Mucosa of rectum (tissue), 2 donors: ENCODE results near the gene GALNT9.
"Not testable (repeated sequence)": the region's sequence is repeated elsewhere in the genome, so short reads cannot be mapped to it uniquely, and the experiment has no call there.

Experiments
- H3K27ac ChIP-seq, 2 donors: one replicate each; pipeline ENCODE4 v1.7.0; 2013; ENCODE audit warnings: inconsistent platforms in 2 of 2, low read depth in 2 of 2, low read length in 2 of 2
- H3K27me3 ChIP-seq, 2 donors: one replicate each; pipeline ENCODE4 v1.7.0; 2013; ENCODE audit warnings: low read length in 2 of 2; ENCODE audit not compliant: control insufficient read depth in 2 of 2, insufficient read depth in 2 of 2
- H3K36me3 ChIP-seq, 2 donors: one replicate each; pipeline ENCODE4 v1.7.0; 2013; ENCODE audit warnings: low read length in 2 of 2; ENCODE audit not compliant: control insufficient read depth in 2 of 2, insufficient read depth in 2 of 2
- H3K4me1 ChIP-seq, 2 donors: one replicate each; pipeline ENCODE4 v1.7.0; 2013; ENCODE audit warnings: low read length in 2 of 2, mild to moderate bottlenecking in 1 of 2; ENCODE audit not compliant: control insufficient read depth in 2 of 2, insufficient read depth in 2 of 2
- H3K4me3 ChIP-seq, 2 donors: one replicate each; pipeline ENCODE4 v1.7.0; 2013; ENCODE audit warnings: low read length in 2 of 2
- H3K9ac ChIP-seq, 2 donors: one replicate each; pipeline ENCODE4 v1.7.0; 2013; ENCODE audit warnings: low read length in 2 of 2, low read depth in 1 of 2, mild to moderate bottlenecking in 1 of 2
- H3K9me3 ChIP-seq, 2 donors: one replicate each; pipeline ENCODE4 v1.7.0; 2013; ENCODE audit warnings: low read length in 2 of 2; ENCODE audit not compliant: control insufficient read depth in 2 of 2
- donor health status: healthy.
- donor health status: Normal muscosa, but diverticular disease.

The GALNT9 gene

GRCh38 chr12:132227782-132228475 is 101.5 kb downstream of the GALNT9 start:
- Histone ChIP-seq H3K9me3 (no peaks in the 10 kb centered on the region), H3K4me3 (no peak overlapping the region), H3K27me3 (peaks cover 0 to 2% of the 10 kb centered on the region in 2 donors), H3K4me1 (no peaks in the 10 kb centered on the region), H3K36me3 (no peaks in the 10 kb centered on the region), H3K27ac (no peak overlapping the region), H3K9ac (no peak overlapping the region)

DNA sequence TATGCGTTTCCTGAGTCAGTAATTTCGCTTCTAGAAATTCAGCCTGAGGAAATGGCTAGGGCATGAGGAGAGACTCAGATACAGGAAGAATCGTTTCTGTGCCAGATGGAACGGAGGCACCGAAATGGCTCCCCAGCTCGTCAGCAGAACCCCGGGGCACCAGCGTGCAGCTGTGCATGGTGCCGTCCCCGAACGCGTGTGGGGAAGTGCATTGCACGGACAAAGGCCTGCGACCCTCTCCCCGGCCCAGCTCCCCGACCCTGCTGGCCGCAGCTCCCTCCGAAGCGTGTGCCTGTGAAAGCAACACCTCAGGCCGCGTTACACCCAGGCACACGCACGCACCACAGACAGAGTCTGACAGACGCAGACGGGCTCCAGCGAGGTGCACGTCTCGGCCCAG is 102.3 kb downstream of the GALNT9 start:
- H3K27ac ChIP-seq, result no peak overlapping the region
- no peaks in the 10 kb centered on the region for H3K9me3 ChIP-seq
- H3K27me3 ChIP-seq, result peaks cover 0 to 2% of the 10 kb centered on the region in 2 donors
- no peaks in the 10 kb centered on the region for H3K4me1 ChIP-seq
- no peak overlapping the region for H3K4me3 ChIP-seq
- no peak overlapping the region for H3K9ac ChIP-seq
- no peaks in the 10 kb centered on the region for H3K36me3 ChIP-seq

DNA sequence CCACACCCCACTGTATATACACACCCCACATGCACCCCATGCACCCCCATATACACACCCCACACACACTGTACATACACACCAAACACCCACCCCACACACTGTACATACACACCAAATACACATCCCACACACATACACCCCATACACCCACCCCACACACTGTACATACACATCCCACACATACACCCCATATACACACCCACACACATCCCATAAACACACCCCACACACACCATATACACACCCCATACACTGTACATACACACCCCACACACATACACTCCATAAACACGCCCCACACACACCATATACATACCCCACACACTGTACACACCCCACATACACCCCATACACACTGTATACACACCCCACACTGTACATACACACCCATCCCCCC is 102.8 kb downstream of the GALNT9 start:
- Histone ChIP-seq H3K27me3 (peaks cover 0 to 2% of the 10 kb centered on the region in 2 donors), H3K9me3 (no peaks in the 10 kb centered on the region), H3K27ac (no peak overlapping the region), H3K4me3 (no peak overlapping the region), H3K4me1 (no peaks in the 10 kb centered on the region), H3K36me3 (no peaks in the 10 kb centered on the region), H3K9ac (no peak overlapping the region)

DNA sequence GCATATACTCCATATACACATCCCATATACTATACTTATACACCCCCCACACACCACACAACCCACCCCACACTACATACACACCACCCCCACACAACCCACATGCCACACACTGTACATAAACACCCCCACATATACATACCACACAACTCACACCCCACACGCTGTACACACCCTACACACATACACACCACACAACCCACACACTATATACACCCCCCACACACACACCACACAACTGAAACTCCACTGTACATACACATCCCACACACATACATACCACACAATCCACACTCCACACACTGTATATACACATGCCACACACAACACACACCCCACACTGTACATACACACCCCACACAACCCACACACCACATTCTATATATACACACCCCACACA is 104.2 kb downstream of the GALNT9 start:
- Histone ChIP-seq H3K4me1 (no peaks in the 10 kb centered on the region), H3K4me3 (no peak overlapping the region), H3K27ac (no peak overlapping the region), H3K36me3 (no peaks in the 10 kb centered on the region), H3K9ac (no peak overlapping the region), H3K9me3 (no peaks in the 10 kb centered on the region), H3K27me3 (peaks cover 0 to 2% of the 10 kb centered on the region in 2 donors)

- no peaks in the 10 kb centered on the region for H3K4me1 ChIP-seq
- H3K4me3 ChIP-seq, result no peak overlapping the region
- no peak overlapping the region for H3K9ac ChIP-seq
- H3K36me3 ChIP-seq, result no peaks in the 10 kb centered on the region
- no peak overlapping the region for H3K27ac ChIP-seq
- no peaks in the 10 kb centered on the region for H3K9me3 ChIP-seq
- H3K27me3 ChIP-seq, result peaks cover 2 to 3% of the 10 kb centered on the region in 2 donors
Observed at GRCh38 chr12:132224484-132224883, 104.9 kb downstream of the GALNT9 start.

- Histone ChIP-seq H3K4me1 (no peaks in the 10 kb centered on the region), H3K4me3 (no peak overlapping the region), H3K36me3 (no peaks in the 10 kb centered on the region), H3K9ac (no peak overlapping the region), H3K27me3 (peaks cover 0 to 11% of the 10 kb centered on the region in 2 donors), H3K9me3 (no peaks in the 10 kb centered on the region), H3K27ac (no peak overlapping the region)
Observed at GRCh38 chr12:132222808-132223173, 106.6 kb downstream of the GALNT9 start.

DNA sequence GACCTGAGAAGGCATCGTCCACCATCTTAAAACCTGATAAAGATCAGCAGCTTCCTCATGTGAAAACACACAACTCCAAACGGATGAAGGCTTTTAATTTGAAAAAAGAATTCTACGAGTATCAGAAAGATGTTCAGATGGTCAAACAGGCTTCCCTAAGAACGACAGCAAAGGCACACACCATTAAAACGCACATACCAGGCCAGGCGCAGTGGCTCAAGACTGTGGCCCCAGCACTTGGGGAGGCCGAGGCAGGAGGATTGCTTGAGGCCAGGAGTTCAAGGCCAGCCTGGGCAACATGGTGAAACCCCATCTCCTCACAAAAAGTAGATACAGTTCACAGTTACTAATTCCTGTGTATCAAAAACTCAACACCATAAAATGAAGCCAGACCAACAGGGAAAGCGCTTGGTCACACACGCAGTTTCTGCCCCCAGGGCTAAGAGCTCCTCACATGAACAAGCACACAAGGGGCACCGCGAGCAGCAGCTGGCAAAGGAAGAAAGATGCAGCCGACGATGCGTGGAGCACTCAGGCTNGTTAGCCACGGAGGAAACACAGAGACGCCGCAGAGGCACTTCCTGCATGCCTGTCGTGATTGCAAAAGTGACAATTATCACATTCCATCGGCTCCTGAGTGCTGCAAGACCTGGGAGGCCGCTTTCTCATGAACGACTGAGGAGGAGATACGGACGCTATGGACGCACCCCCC is 107.1 kb downstream of the GALNT9 start:
- H3K27me3 ChIP-seq, result peaks cover 0 to 11% of the 10 kb centered on the region in 2 donors
- H3K36me3 ChIP-seq, result no peaks in the 10 kb centered on the region
- no peaks in the 10 kb centered on the region for H3K4me1 ChIP-seq
- H3K4me3 ChIP-seq, result no peak overlapping the region
- H3K9me3 ChIP-seq, result no peaks in the 10 kb centered on the region
- H3K9ac ChIP-seq, result no peak overlapping the region
- H3K27ac ChIP-seq, result no peak overlapping the region

- not testable (repeated sequence) for H3K9ac ChIP-seq, H3K4me1 ChIP-seq, H3K36me3 ChIP-seq, H3K9me3 ChIP-seq, H3K4me3 ChIP-seq, H3K27ac ChIP-seq
- peaks cover 0 to 11% of the 10 kb centered on the region in 2 donors for H3K27me3 ChIP-seq
Observed at GRCh38 chr12:132219761-132220160, 109.6 kb downstream of the GALNT9 start.

DNA sequence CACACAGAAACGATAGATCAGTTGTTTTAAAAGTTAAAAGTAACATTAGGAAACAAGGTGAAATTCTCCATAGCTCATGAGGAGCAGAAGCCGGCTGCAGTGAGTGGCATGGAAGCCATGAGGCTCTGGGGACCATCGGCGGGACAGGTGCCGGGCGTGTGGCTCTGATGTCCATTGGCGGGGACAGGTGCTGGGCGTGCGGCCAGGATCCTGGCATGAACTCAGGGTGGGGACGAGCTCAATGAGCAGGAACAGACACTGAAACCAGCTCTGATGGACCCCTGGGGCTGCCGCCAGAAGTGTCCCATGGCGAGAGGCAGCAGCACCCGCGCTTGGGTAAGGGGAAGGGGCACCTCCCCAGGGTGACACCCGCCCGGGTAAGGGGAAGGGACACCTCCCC is 110.1 kb downstream of the GALNT9 start:
- Histone ChIP-seq H3K9ac (no peak overlapping the region), H3K36me3 (no peaks in the 10 kb centered on the region), H3K4me1 (no peaks in the 10 kb centered on the region), H3K27me3 (peaks cover 0 to 11% of the 10 kb centered on the region in 2 donors), H3K4me3 (no peak overlapping the region), H3K27ac (no peak overlapping the region), H3K9me3 (no peaks in the 10 kb centered on the region)

- H3K4me1 ChIP-seq, result no peaks in the 10 kb centered on the region
- no peaks in the 10 kb centered on the region for H3K36me3 ChIP-seq
- H3K9me3 ChIP-seq, result no peaks in the 10 kb centered on the region
- H3K9ac ChIP-seq, result no peak overlapping the region
- H3K27me3 ChIP-seq, result peaks cover 0 to 11% of the 10 kb centered on the region in 2 donors
- no peak overlapping the region for H3K27ac ChIP-seq
- no peak overlapping the region for H3K4me3 ChIP-seq
Observed at GRCh38 chr12:132218915-132219314, 110.5 kb downstream of the GALNT9 start.
